Measurements from ENCODE around the gene AKAP1. TPM values are rescaled to one million over a fixed set of nuclear protein-coding genes. Genes with fewer than 3 reads are reported as not detected.

Gene AKAP1
- total and polyA plus RNA-seq, 2 of the 8 experiments (the other 6 are each of a cell fraction or from before 2014, with no cell fraction given): 120 to 156 TPM

DNA sequence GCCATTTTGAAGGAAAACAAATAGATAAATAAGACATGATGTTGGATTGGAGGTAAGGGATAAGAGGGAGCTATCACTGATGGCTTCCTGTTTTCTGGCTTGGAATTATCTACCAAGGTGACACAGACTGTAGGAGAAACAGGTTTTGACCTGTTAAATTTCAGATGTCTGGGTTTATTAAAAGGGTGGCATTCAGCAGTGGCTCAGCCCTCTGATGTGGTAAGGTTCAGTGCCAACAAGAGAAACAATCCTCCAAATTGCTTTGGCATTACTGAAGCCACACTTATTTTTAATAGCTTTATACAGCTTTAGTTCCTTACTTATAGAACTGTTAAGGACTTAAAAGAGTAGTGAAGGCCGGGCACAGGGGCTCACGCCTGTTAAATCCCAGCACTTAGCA, 37.0 kb upstream of the AKAP1 start:
- Histone ChIP-seq H2BK20ac (ENCODE audit: low read length) (no peak overlapping the region), H3K23ac (ENCODE audit: insufficient read length) (no peak overlapping the region), H3K4ac (replicated peaks; ENCODE audit: insufficient read length, low read depth, low read length) (no peak overlapping the region), H2BK15ac (ENCODE audit: low read length) (no peak overlapping the region), H4K5ac (ENCODE audit: insufficient read length, low read depth, low read length) (no peak overlapping the region), H4K8ac (ENCODE audit: extremely low read depth, insufficient read depth, low read length) (no peak overlapping the region), H4K20me1 (replicated peaks in 1 of 2; ENCODE audit: control insufficient read depth in 1 of 2, insufficient read depth in 2 of 2, low read length in 2 of 2) (no peaks in the 10 kb centered on the region), H3K4me3 (ENCODE audit: extremely low read depth in 1 of 4, insufficient read depth in 2 of 4, low read depth in 3 of 4, low read length in 4 of 4) (no peak overlapping the region), H3K23me2 (ENCODE audit: low read depth, low read length) (no peaks in the 10 kb centered on the region), H3K56ac (replicated peaks; ENCODE audit: insufficient read length, low read depth, low read length) (no peak overlapping the region), H3K27me3 (replicated peaks in 1 of 4; ENCODE audit: control insufficient read depth in 3 of 4, extremely low read depth in 1 of 4, insufficient read depth in 3 of 4, low read length in 3 of 4) (no peaks in the 10 kb centered on the region), H2BK120ac (replicated peaks; ENCODE audit: low read depth, low read length) (no peak overlapping the region), H2AFZ (ENCODE audit: low read length) (no peak overlapping the region), H3K9me3 (ENCODE audit: insufficient read depth in 2 of 2, low read depth in 1 of 2, low read length in 1 of 2) (no peaks in the 10 kb centered on the region), H3K27ac (ENCODE audit: low read depth, low read length) (no peak overlapping the region), H3K79me1 (ENCODE audit: low read depth, low read length) (no peaks in the 10 kb centered on the region), H3K18ac (ENCODE audit: extremely low read depth, low read length) (no peak overlapping the region), H2AK5ac (ENCODE audit: low read depth, low read length) (peak overlapping the region; percentile 39; the same call in 1 of the 2 replicates), H2BK12ac (ENCODE audit: low read depth, low read length) (no peak overlapping the region), H3K79me2 (ENCODE audit: control insufficient read depth in 1 of 2, insufficient read depth in 2 of 2, low read length in 2 of 2) (no peaks in the 10 kb centered on the region), H4K91ac (replicated peaks; ENCODE audit: insufficient read length, low read length) (no peak overlapping the region), H3K4me2 (ENCODE audit: insufficient read depth in 1 of 2, low read depth in 2 of 2, low read length in 2 of 2) (no peak overlapping the region), H3K4me1 (replicated peaks in 1 of 4; ENCODE audit: control insufficient read depth in 3 of 4, insufficient read depth in 4 of 4, low read length in 3 of 4) (peaks cover 3 to 8% (median 3%) of the 10 kb centered on the region in 4 experiments; a peak in 4 of 7 replicates), H3K14ac (ENCODE audit: insufficient read length) (no peak overlapping the region), H3K9ac (replicated peaks in 1 of 4; ENCODE audit: extremely low read depth in 1 of 4, low read depth in 3 of 4, low read length in 3 of 4) (no peak overlapping the region), H3K36me3 (ENCODE audit: control insufficient read depth in 2 of 4, insufficient read depth in 4 of 4, low read length in 3 of 4) (no peaks in the 10 kb centered on the region), H2BK5ac (ENCODE audit: low read depth, low read length) (no peak overlapping the region)
- DNase-seq (ENCODE audit: low read depth in 1 of 2, low spot score in 2 of 2): no peak
- CTCF ChIA-PET (ENCODE audit: partially characterized antibody): interaction anchor here (1.0 to 8.4 kb wide), 7 partner anchors 9 to 60 kb away, joined by 3 to 58 read pairs (median 5); partner anchors contain the start of gene AKAP1
- FAIRE-seq: no peak
- POLR2A ChIA-PET (ENCODE audit: partially characterized antibody): interaction anchor here (0.8 to 0.9 kb wide), 2 partner anchors 9 to 14 kb away, joined by 3 to 4 read pairs; no protein-coding TSS in a partner anchor
- 96% methylated on average over 2 of the region's 2 CpGs; no CpG with 5 or more reads in 1 of the 2 experiments for WGBS, 2 experiments (ENCODE audit: extremely low coverage in 1 of 2, insufficient coverage in 1 of 2, insufficient read length in 1 of 2, insufficient replicate concordance in 2 of 2, low coverage in 1 of 2, low lambda C conversion rate in 2 of 2, missing lambda C conversion rate in 1 of 2)
- TF ChIP-seq PHF8 (conservative IDR thresholded peaks at IDR 0.05; ENCODE audit: low read depth, low read length) (no peak), EP300 (IDR thresholded peaks at IDR 0.05; ENCODE audit: borderline replicate concordance in 1 of 2, low read depth in 2 of 2, low read length in 2 of 2) (no peak), FOSL1 (IDR thresholded peaks at IDR 0.05; ENCODE audit: insufficient read depth, low read depth, low read length) (no peak), SIX5 (IDR thresholded peaks at IDR 0.05; ENCODE audit: low read depth, low read length) (no peak), JUN (IDR thresholded peaks at IDR 0.05; ENCODE audit: low read depth, low read length) (no peak), CEBPB (IDR thresholded peaks at IDR 0.05; ENCODE audit: low read depth, low read length) (no peak), SRF (IDR thresholded peaks at IDR 0.05; ENCODE audit: low read depth, low read length) (no peak), RAD21 (IDR thresholded peaks at IDR 0.05 in 1 of 2, conservative IDR thresholded peaks at IDR 0.05 in 1 of 2; ENCODE audit: low read depth in 2 of 2, low read length in 2 of 2) (no peak), BCL11A (IDR thresholded peaks at IDR 0.05; ENCODE audit: low read depth in 2 of 2, low read length in 2 of 2) (no peak), TBP (IDR thresholded peaks at IDR 0.05; ENCODE audit: low read depth, low read length) (no peak), KDM1A (IDR thresholded peaks at IDR 0.05; ENCODE audit: borderline replicate concordance, low read length) (no peak), CREB1 (IDR thresholded peaks at IDR 0.05) (no peak)
- TF ChIP-seq, protein P1, sequence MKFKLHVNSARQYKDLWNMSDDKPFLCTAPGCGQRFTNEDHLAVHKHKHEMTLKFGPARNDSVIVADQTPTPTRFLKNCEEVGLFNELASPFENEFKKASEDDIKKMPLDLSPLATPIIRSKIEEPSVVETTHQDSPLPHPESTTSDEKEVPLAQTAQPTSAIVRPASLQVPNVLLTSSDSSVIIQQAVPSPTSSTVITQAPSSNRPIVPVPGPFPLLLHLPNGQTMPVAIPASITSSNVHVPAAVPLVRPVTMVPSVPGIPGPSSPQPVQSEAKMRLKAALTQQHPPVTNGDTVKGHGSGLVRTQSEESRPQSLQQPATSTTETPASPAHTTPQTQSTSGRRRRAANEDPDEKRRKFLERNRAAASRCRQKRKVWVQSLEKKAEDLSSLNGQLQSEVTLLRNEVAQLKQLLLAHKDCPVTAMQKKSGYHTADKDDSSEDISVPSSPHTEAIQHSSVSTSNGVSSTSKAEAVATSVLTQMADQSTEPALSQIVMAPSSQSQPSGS (IDR thresholded peaks at IDR 0.05; ENCODE audit: low read length): no peak

All from H1 (cell line).